PC-3 (cell line): ENCODE data around the gene PTTG1IP2. TPM values are rescaled to one million over a fixed set of nuclear protein-coding genes. Genes with fewer than 3 reads are reported as not detected.

Experiments used
- ATAC-seq: fragments of 200-7000 bp; cut with Tn5 transposase; 2 replicates; pipeline ENCODE4 v1.9.1; 2020; ENCODE audit warnings: mild to moderate bottlenecking, moderate library complexity
- BruUV-seq: library from RNA; stranded (reverse); fragments of 400-500 nt; replicated peaks from 2 replicates; lab custom pipeline; 2021; lab: Mats Ljungman, UMichigan
- CTCF ChIA-PET: fragments of 300-600 bp; sonication (Branson Sonifier 250); formaldehyde crosslinking; loops from one replicate; lab custom pipeline; 2022; ENCODE audit warnings: antibody characterized with exemption; lab: Charles Lee
- POLR2A ChIA-PET: fragments of 300-600 bp; sonication (Branson Sonifier 250); formaldehyde crosslinking; loops from one replicate; lab custom pipeline; 2022; ENCODE audit warnings: antibody characterized with exemption; ENCODE audit not compliant: unreplicated experiment; lab: Charles Lee
- DNase-seq: peaks from one replicate; pipeline ENCODE4 v3.0.0-alpha.2; 2015
- H2AFZ ChIP-seq: fragments of 300-600 bp; sonication (generic); 2 replicates; pipeline ENCODE4 v1.6.0; 2016; ENCODE audit warnings: antibody characterized with exemption, low read length
- H3F3A ChIP-seq: fragments of 300-600 bp; sonication (generic); one replicate; pipeline ENCODE4 v1.6.0; 2017; ENCODE audit warnings: antibody characterized with exemption, low read length, control low read depth, mild to moderate bottlenecking; ENCODE audit not compliant: unreplicated experiment
- H3K27ac ChIP-seq: fragments of 300-600 bp; sonication (generic); 2 replicates; pipeline ENCODE4 v1.5.1; 2016; ENCODE audit warnings: mild to moderate bottlenecking, low read length
- H3K27me3 ChIP-seq: fragments of 300-600 bp; sonication (generic); 2 replicates; pipeline ENCODE4 v1.6.1; 2016; ENCODE audit warnings: low read length, mixed read lengths
- H3K36me3 ChIP-seq: fragments of 300-600 bp; sonication (generic); 2 replicates; pipeline ENCODE4 v1.6.1; 2016; ENCODE audit warnings: low read depth, mixed run types, low read length, mixed read lengths
- H3K4me1 ChIP-seq: fragments of 300-600 bp; sonication (generic); 2 replicates; pipeline ENCODE4 v1.5.1; 2016; ENCODE audit warnings: low read length; ENCODE audit not compliant: insufficient read depth
- H3K4me2 ChIP-seq: fragments of 300-600 bp; sonication (generic); 2 replicates; pipeline ENCODE4 v1.6.0; 2016; ENCODE audit warnings: low read length
- H3K4me3 ChIP-seq: fragments of 300-600 bp; sonication (generic); 2 replicates; pipeline ENCODE4 v1.5.1; 2016; ENCODE audit warnings: mild to moderate bottlenecking, low read length, mixed read lengths
- H3K79me2 ChIP-seq: fragments of 300-600 bp; sonication (generic); 2 replicates; pipeline ENCODE4 v1.6.1; 2017; ENCODE audit warnings: low read length, mixed read lengths
- H3K9ac ChIP-seq: fragments of 300-600 bp; sonication (generic); 2 replicates; pipeline ENCODE4 v1.6.0; 2016; ENCODE audit warnings: mild to moderate bottlenecking, low read length
- H3K9me2 ChIP-seq: fragments of 300-600 bp; sonication (generic); replicated peaks from 2 replicates; pipeline ENCODE4 v1.6.1; 2016; ENCODE audit warnings: mixed run types, low read length, mixed read lengths
- H3K9me3 ChIP-seq: fragments of 300-600 bp; sonication (generic); 2 replicates; pipeline ENCODE4 v1.6.1; 2016; ENCODE audit warnings: low read length, mixed read lengths
- H4K20me1 ChIP-seq: fragments of 300-600 bp; sonication (generic); 2 replicates; pipeline ENCODE4 v1.6.1; 2016; ENCODE audit warnings: low read length, mixed read lengths
- EZH2 ChIP-seq: fragments of 300-600 bp; sonication (generic); IDR thresholded peaks from one replicate; pipeline ENCODE4 v1.6.1; 2017; ENCODE audit warnings: antibody characterized with exemption, mild to moderate bottlenecking, low read length; ENCODE audit not compliant: unreplicated experiment
- EZH2phosphoT487 ChIP-seq: fragments of 300-600 bp; sonication (generic); IDR thresholded peaks from 2 replicates; pipeline ENCODE4 v1.6.1; 2018; ENCODE audit warnings: mild to moderate bottlenecking, antibody characterized with exemption, low read length, borderline replicate concordance
- intact Hi-C: fragments of 100-400 bp; cut with micrococcal nuclease; formaldehyde crosslinking; loops from 2 replicates; pipeline ENCODE4 v1.9.0; 2023
- total RNA-seq: library from RNA; depleted of rRNA; stranded (reverse); fragments of >200 nt; gene quantifications from 2 replicates; pipeline ENCODE4 v1.2.3, GENCODE V29; 2014
- TF ChIP-seq, protein P1 (sequence below): fragments of 300-600 bp; sonication (generic); conservative IDR thresholded peaks from 2 replicates; pipeline ENCODE4 v1.5.1; 2017; ENCODE audit warnings: antibody characterized with exemption, low read depth, mild to moderate bottlenecking, low read length

Gene PTTG1IP2
- total RNA-seq, 1 experiment from 2014 or later: not detected

DNA sequence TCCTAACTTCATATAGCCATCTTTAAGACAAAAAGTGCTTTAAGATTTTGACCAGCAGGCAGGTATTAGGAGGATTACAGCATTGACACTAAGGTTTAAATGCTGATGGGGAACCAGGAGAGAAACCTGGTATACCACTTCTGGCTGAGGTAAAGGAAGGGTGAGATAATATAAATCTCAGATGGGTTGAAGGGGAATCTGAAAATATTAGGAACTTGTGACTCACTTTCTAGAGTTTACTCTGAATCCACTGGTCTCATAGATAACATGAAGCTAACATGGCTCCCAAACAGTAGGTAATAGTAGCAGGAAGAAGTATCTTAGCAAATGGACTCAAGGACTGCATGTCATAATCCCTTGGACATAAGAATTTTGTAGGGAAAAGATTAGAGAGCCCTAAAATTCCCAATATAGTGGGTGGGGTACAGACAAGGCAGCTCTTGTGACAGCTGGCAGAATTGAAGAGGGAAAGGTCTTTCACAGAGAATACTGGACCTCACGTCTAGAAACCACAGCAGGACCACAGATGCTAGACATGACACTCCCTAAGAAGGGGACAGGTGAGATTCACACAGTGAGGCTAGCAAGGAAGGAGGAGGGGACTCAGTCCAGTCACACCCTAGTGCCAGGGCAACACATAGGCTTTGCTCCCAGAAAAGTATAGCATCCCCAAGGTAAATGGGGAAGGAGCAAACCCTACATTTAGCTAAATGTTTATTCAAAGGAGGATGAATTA, 3.5 kb downstream of the PTTG1IP2 start:
- Histone ChIP-seq H3K9me2 (no peaks in the 10 kb centered on the region), H3K36me3 (no peaks in the 10 kb centered on the region), H3K9me3 (no peaks in the 10 kb centered on the region), H3K4me3 (no peak overlapping the region), H3K4me1 (peaks cover 12% of the 10 kb centered on the region), H3K79me2 (no peaks in the 10 kb centered on the region), H3F3A (no peaks in the 10 kb centered on the region), H3K27me3 (no peaks in the 10 kb centered on the region), H3K9ac (no peak overlapping the region), H3K27ac (no peak overlapping the region), H4K20me1 (no peaks in the 10 kb centered on the region), H3K4me2 (no peak overlapping the region), H2AFZ (no peak overlapping the region)
- ChIA-PET POLR2A (no interaction called here), CTCF (no interaction called here)
- ATAC-seq (no peak), DNase-seq (no peak)
- TF ChIP-seq EZH2phosphoT487 (no peak), EZH2 (no peak)
- TF ChIP-seq, protein P1, sequence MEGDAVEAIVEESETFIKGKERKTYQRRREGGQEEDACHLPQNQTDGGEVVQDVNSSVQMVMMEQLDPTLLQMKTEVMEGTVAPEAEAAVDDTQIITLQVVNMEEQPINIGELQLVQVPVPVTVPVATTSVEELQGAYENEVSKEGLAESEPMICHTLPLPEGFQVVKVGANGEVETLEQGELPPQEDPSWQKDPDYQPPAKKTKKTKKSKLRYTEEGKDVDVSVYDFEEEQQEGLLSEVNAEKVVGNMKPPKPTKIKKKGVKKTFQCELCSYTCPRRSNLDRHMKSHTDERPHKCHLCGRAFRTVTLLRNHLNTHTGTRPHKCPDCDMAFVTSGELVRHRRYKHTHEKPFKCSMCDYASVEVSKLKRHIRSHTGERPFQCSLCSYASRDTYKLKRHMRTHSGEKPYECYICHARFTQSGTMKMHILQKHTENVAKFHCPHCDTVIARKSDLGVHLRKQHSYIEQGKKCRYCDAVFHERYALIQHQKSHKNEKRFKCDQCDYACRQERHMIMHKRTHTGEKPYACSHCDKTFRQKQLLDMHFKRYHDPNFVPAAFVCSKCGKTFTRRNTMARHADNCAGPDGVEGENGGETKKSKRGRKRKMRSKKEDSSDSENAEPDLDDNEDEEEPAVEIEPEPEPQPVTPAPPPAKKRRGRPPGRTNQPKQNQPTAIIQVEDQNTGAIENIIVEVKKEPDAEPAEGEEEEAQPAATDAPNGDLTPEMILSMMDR: no peak
- intact Hi-C loops: no loop called here
- no TSS peak for BruUV-seq

DNA sequence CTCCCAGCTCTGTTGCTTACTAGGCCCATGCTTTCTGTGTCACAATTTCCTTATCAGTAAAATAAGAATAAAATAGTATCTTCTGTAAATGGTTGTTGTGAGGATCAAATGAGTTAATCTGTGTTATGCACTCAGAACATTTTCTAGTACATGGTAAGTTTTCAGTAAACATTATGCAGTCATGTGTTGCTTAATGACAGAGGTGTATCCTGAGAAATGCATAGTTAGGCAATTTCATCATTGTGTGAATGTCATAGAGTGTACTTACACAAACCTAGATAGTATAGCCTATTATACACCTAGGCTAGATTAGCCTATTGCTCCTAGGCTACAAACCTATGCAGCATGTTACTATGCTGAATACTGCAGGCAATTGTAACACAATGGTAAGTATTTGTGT, 4.4 kb downstream of the PTTG1IP2 start:
- CTCF ChIA-PET: no interaction called here
- DNase-seq (no peak), ATAC-seq (no peak)
- no peaks in the 10 kb centered on the region for H3K27me3 ChIP-seq
- H3K4me2 ChIP-seq: no peak overlapping the region
- no peak overlapping the region for H2AFZ ChIP-seq
- peaks cover 12% of the 10 kb centered on the region for H3K4me1 ChIP-seq
- POLR2A ChIA-PET: no interaction called here
- TF ChIP-seq EZH2phosphoT487 (no peak), EZH2 (no peak)
- TF ChIP-seq, protein P1: no peak
- H3K9ac ChIP-seq: no peak overlapping the region
- H4K20me1 ChIP-seq: no peaks in the 10 kb centered on the region
- no peaks in the 10 kb centered on the region for H3F3A ChIP-seq
- no peaks in the 10 kb centered on the region for H3K9me3 ChIP-seq
- H3K27ac ChIP-seq: no peak overlapping the region
- H3K4me3 ChIP-seq: no peak overlapping the region
- no peaks in the 10 kb centered on the region for H3K9me2 ChIP-seq
- no peaks in the 10 kb centered on the region for H3K36me3 ChIP-seq
- H3K79me2 ChIP-seq: no peaks in the 10 kb centered on the region
- intact Hi-C loops: no loop called here
- no TSS peak for BruUV-seq
